GM18519 (cell line): ENCODE results near the gene KLHL18.
"Not testable (repeated sequence)": the region's sequence is repeated elsewhere in the genome, so short reads cannot be mapped to it uniquely, and the experiment has no call there.

Experiments
- ATAC-seq: cut with Tn5 transposase; IDR thresholded peaks from one replicate; pipeline ENCODE4 v1.9.1; 2021; ENCODE audit warnings: mild to moderate bottlenecking, moderate library complexity; ENCODE audit not compliant: unreplicated experiment, low FRiP score

The KLHL18 gene

DNA sequence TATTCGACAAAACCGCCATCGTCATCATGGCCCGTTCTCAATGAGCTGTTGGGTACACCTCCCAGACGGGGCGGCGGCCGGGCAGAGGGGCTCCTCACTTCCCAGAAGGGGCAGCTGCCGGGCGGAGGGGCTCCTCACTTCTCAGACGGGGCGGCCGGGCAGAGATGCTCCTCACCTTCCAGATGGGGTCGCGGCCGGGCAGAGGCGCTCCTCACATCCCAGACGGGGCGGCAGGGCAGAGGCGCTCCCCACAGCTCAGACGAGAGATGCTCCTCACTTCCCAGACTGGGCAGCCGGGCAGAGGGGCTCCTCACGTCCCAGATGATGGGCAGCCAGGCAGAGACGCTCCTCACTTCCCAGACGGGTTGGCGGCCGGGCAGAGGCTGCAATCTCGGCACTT, 26.5 kb downstream of the KLHL18 start:
- ATAC-seq: not testable (repeated sequence)

DNA sequence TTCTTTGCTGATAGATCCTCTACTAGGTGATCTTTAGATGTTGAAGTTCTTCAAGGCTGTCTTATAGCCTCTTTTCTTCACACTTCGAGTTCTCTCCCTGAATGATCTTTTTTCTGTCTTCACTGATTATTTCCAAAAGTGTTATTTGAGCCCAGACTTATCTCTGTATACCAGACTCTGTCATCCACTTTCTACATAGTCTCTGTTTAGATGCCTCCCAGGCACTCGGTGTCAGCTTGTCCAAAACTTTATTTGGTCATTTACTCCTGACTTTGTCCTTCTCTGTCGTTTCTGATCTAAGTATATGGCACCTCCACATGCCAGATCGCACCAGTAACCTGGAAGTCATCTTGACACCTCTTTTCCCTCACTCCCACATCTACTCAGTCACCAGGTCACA, 27.6 kb downstream of the KLHL18 start:
- ATAC-seq: no peak

DNA sequence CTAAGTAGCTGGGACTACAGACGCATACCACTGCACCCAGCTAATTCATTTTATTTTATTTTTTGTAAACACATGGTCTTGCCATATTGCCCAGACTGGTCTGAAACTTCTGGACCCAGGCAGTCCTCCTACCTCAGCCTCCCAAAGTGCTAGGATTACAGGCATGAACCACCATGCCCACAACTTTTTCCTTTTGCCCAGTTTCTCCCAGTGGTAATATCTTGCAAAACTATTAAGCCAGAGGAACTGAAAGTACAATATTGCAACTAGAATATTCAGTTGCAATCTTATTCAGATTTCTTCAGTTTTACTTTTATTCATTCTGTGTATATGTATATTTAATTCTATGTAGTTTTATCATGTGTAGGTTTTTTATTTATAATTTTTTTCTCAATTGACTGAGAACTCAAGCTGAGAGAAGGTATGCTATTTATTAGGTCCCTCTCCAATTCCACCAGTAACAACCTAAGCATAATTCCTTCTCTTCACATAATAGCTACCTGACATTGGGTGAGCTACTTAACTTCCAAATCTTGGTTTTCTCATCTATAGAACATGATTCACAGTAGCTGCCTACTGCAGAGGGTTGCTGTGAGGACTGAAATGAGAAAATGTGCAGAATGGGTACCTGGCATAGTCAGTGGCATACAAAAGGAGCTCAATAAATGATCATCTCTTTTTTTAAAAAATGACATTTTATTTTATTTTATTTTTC, 30.8 kb downstream of the KLHL18 start:
- no peak for ATAC-seq

DNA sequence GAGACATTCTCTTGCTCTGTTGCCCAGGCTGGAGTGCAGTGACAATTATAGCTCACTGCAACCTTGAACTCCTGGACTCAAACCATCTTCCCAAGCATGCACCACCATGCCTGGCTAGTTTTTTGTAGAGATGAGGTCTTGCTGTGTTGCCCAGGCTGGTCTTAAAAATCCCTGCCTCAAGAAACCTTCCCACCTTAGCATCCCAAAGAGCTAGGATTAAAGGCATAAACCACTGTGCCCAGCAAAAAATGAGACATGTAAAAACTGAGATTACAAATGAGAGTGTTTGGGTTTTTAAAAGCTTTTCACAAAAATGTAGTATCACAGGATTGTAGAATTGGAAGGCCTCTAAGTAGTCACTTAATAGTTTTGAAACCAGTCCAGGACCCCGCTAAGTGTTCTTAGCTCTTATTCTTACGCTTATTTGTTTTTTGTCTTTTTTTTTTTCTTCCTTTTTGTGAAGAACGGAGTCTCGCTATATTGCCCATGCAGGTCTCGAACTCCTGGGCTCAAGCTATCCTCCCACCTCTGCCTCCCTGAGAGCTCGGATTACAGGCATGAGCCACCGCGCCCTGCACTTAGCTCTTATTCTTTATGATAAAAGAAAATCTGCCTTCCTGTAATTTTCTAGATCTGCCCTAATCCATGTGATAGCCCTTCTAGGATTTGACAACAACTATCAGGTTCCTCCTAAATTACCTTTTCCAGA, 31.5 kb downstream of the KLHL18 start:
- ATAC-seq: no peak

DNA sequence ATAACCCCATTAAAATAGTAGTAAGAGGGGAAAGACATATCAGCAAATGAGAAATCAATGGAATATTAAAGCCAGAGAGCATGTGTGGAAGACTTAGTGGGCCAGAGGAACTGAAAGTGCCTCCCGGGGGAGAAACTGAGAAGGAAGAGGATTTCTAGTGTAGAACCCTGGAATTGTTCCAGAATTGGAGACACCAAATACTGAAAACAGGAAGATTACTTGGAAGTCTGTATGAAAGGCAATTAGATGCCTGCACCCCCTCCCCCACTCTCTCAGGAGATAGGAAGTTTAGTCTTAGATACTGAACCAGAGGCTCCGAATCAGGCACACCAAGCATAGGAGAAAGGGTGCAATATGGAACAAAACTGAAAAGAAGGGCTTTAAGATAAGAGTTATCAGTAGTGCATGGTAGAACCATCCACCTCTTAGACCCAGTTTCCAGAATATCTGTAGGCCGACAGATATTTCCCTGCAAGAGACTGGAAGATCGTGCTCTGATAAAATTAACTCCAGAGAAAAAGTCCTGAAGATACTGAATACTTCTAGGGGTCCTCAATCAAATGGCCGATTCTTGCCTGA, 32.4 kb downstream of the KLHL18 start:
- no peak for ATAC-seq

DNA sequence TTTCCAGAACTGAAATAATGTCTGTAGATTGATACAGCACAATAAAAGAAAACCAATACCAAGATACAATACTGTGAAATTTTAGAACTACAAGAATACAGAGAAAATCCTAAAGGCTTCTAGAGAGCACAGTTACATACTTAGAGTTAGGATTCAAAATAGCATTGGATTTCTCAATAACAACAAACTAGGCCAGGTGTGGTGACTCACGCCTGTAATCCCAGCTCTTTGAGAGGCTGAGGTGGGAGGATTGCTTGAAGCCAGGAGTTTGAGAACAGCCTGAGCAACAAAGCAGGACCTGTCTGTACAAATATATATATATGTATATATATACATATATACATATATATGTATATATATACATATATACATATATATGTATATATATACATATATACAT, 33.4 kb downstream of the KLHL18 start:
- not testable (repeated sequence) for ATAC-seq

DNA sequence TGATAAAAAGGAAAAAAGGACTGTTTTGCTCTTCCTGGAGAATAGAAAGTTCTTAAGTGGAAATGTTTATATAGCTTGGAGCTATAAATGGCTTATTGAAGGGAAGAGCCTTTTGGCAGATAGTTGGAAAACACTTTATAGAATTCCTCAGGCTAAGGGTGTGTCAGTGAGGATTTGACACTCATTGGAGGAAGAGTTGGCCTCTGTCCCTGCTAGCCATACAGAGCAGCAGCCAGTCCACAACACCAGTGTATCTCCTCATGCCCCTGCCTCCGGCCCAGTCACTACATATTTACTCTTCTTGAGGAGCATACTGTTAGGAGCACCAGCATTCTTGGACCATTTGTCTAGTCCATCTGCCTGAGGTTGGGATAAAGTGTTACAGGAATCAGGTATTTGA, 36.2 kb downstream of the KLHL18 start:
- no peak for ATAC-seq

DNA sequence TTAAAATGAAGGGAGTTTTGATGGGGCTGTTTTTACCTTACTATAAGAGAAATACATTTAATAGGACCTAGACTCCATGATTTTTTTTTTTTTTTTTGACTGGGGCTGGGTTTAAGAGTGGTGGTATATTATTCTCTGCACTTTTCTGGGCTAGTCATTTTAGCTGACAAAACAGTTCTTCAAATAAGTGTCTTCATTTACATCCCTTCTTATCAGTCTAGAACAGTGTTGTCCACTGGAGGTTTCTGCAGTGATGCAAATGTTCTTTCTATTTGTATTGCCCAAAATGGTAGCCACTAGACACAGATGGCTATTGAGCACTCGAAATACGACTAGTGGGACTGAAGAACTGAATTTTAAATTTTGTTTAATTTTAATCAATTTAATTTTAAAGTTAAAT, 37.2 kb downstream of the KLHL18 start:
- no peak for ATAC-seq

DNA sequence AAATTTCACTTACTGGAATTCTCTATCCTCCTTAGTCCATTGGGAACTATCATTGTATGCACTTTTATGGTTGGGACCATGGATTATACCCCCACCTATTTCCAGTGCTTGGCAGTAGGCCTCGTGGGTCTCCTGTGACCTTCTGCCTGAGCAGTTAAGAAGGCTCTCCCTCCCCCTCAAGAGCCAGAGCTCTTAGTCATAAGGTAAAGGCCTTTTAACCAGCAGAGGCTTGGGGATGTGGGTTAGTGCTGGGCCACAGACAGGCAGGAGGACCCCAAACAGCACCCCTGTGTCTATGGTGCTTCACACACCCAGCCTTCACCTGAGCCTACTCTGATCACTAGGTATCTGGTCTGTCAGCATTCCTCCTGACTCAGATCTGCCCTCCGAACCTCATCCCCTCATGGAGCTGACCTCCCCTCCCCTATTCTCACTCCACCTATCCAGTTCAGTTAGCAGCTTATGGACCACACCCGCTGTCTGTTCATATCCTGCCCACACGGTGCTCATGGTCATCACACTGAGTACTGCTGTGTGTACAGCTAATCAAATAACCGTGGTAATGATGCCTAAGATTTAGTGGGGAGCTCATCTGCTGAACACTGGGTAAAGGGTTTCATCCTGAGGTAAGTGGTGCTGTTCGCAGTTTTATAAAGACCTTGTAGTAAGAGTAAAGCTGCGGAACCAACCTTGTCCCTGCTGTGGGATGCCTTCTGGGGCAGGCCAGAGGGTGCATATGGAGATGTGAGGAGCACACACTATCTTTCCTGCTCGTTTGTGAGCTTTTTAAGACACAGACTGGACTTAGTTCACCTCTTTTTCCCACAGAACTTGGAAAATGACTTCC, 40.9 kb downstream of the KLHL18 start:
- no peak for ATAC-seq

DNA sequence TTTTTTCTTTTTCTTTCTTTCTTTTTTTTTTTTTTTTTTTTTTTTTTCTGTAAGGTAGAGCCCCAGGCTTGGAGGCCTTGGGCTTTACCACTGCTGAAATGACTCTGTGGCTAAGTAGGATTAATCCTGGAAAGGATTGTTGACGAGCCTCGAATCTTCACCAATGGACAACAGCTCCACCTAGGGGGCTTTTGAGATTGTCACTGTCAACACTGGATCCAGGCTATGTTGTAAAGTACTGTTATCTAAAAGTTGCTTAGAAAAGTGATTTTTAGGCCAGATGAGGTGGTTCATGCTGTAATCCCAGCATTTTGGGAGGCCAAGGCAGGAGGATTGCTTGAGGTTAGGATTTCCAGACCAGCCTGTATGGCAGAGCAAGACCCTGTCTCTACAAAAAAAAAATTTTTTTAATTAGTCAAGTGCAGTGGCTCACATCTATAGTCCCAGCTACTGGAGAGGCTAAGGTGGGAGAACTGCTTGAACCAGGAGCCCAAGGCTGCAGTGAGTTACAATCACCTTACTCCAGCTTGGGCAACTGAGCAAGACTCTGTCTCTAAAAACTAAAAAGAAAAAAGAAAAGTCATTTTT, 41.6 kb downstream of the KLHL18 start:
- ATAC-seq: no peak

DNA sequence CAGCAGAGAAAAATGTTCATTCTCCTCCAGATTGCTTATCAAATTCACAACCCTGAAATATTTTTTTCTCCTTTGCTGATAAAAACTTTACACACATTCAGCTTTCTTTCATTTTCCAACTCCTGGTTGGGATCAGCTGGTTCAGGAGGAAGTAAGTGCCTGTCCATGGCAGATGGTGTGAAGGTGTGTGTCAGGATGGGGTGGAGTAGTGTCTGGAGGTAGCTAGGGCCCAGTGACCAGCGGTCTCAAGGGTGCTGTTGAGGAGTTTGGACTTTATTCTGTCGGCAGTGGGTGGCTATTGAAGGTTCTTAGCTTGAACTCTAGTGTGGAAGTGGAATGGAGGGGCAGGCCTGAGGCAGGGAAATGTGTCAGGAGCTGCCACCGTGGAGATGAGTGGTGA, 51.2 kb downstream of the KLHL18 start:
- no peak for ATAC-seq

DNA sequence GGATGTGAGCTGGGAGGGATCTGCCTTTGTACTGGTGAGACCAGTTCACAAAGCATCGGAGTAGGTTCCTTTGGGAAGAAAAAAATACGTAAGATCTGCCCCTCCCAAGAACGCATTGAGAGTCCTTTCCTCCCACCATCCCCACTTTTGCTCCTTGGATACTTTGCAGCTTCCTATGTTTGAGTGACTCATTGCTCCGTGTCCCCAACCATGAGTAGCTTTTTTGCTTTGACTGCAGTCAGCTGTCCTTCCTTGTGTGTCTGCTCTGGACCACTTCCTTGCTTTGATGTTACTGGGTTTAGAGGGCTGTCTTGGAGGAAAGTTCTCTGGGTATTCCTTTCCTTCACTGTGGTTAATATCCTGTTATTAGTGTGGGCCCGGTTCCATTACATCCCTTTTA, 54.9 kb downstream of the KLHL18 start:
- ATAC-seq: no peak

DNA sequence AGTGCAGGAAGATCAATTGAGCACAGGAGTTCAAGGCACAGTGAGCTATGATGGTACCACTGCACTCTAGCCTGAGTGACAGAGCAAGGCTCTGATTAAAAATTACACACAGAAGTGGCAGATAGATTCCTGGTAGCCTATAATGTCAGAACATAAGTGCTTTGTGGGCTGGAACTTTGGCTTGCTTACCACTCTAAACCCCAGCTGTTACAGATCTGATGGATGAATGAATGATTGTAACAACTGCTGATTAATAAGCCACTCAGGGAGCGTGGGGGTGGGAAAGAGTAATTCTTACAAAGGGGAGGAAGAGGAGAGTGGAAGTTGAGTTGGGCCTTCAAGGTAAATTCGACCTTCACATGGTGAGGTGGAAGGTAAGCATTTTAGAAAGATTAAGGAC, 57.2 kb downstream of the KLHL18 start:
- no peak for ATAC-seq

DNA sequence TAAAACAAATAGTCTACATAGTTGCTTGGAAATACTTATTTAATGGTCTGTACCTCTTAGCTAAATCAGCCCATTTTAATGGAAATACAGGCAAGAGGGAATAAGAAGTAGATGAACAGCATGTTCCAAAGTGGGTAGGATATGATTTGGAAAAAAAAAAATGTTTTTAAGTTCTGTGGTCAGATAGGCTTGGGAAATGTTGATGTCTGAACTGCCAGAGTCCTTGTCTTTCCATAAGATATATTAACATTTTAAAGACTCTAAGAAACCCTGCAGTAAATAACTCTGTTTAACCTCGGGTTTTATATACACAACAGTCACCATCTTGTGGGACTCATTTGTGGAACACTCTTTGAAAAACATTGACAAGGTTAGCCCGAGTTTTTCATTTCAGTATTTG, 58.1 kb downstream of the KLHL18 start:
- ATAC-seq: no peak

DNA sequence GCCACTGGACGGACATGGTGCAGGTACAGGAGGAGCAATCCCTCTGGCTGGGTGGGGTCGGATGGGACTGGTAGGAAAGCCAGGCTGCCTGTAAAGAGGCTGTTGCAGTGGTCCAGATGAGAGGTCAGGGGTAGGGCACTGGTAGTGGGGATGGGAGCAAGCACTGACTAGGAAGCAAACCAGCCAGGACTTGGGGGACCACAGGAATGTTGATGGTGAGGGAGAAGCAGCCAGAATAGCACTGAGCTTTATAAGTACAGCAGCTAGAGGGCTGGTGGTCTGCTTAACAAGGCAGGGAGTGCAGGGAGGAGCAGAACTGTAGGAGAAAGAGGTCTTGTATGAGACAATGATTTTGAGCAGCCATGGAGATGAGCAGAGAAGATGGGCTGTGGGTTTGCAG, 59.4 kb downstream of the KLHL18 start:
- ATAC-seq: no peak

DNA sequence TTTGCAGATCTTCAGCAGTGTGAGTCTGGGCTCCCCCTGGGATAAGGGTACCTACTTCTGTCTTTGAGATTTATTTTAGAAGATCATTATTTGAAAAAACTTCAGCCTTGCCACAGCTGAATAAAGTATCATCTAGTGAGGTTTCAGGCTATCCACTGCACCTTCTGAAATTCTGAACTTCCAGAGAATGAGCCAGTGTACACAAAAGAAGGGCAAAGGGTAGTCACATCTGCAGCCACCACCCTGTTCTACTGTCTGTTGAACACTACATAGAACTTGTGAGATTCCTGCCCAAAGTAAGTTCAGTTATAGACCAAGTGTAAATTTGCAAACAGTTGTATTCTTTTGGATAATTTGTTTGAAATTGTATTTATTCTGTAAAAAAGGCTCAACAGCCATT, 60.1 kb downstream of the KLHL18 start:
- ATAC-seq: no peak

DNA sequence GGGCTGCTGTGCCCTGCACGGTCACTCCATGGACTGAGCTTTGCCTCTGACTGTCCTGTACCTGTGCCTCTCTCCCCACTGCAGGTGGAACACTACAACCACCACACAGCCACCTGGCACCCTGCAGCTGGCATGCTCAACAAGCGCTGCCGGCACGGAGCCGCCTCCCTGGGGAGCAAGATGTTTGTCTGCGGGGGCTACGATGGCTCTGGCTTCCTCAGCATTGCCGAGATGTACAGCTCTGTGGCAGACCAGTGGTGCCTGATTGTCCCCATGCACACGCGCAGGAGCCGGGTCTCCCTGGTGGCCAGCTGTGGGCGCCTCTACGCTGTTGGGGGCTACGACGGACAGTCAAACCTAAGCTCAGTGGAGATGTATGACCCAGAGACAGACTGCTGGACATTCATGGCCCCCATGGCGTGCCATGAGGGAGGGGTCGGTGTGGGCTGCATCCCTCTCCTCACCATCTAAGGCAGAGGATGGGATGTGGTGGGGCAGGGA, 60.8 kb downstream of the KLHL18 start:
- no peak for ATAC-seq

DNA sequence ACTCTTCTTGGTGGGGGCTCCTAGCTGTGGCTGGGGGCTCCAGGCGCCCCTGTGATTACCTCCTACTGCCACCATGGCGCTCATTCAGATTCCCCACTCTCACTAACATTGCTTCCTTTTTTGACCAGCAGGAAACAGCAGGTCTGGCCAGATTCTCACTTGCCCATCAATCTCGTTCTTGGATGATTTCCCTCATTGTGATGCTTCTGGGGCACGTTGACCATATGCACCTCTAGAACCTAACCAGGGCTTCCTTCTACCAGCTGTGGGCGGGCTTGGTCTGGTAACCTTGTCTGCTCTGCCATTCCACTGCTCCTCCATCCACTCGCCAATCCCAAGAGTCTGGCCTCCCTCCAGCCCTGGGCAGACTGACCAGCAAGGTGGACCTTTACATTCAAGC, 62.2 kb downstream of the KLHL18 start:
- ATAC-seq: no peak

DNA sequence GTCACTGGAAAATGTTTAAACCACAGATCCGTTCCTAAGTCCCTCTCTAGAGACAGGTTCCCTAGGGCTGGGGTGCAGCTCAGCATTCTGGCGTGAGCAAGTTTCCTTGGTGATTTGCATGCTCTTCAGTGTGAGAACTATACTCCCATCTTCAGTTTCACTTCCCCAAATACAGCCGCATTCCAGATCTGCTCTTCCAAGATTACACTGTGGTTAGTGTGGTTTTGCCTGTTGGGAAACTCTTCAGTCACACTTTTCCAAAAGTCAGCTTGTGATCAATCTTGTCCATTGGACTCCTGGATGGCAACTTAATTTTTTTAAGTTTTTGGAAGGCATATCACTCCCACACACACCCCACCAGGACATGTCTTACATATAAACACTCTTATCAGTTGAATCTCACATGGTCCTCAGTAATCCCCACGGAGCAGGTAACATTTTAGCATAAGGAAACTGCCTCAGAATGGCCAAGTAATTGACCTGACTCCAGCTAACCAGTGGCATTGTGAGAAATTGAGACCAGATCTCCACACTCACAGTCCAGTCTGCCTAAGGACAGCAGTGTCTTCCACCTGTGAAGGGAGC, 64.6 kb downstream of the KLHL18 start:
- peak; percentile 62 for ATAC-seq
